NCI-H82 (cell line): ENCODE measurements around the gene SLC26A1.
"Not testable (repeated sequence)": the region's sequence is repeated elsewhere in the genome, so short reads cannot be mapped to it uniquely, and the experiment has no call there.

Experiments used
- DNase-seq: peaks from one replicate; lab custom pipeline; 2025; lab: John Stamatoyannopoulos, UW

The SLC26A1 gene

DNA sequence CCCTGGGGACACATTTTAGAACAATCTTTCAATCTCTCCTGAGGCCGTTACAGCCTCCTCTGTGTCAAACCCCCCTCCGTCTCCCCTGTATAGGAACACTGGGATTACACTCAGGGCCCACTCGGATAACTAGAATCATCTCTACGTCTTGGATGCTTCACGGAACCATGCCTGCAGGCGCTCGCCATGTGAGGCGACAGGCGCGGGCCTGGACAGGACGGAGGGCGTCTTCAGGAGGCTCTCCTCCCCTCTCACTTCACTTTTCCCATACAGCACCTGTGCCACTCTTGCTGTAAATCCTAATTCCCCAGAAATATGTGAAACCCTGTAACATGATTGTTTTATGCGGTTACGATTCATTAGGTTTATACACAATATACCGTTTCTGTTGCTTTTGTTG, 10.4 kb downstream of the SLC26A1 start:
- DNase-seq, result no peak

DNA sequence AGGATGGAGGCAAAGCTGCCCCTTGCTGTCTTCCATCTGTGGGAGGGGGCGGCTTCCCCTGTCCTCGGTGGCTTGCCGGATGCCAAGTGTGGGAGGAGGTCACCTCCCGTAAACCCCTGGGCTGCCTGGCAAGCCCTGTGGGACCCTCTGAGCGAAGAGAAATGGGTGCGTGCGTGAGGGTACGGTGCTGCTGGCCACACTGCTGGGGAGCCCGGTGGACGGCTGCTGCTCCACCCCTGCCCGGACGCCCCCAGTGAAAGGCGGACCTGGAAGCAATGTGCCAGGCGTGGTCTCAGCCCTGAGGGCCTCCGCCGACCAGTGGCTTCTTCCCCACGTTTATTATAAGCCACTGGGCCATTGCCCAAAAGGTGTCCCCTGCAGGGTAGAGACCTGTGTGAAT, 10.9 kb downstream of the SLC26A1 start:
- DNase-seq, result no peak

DNA sequence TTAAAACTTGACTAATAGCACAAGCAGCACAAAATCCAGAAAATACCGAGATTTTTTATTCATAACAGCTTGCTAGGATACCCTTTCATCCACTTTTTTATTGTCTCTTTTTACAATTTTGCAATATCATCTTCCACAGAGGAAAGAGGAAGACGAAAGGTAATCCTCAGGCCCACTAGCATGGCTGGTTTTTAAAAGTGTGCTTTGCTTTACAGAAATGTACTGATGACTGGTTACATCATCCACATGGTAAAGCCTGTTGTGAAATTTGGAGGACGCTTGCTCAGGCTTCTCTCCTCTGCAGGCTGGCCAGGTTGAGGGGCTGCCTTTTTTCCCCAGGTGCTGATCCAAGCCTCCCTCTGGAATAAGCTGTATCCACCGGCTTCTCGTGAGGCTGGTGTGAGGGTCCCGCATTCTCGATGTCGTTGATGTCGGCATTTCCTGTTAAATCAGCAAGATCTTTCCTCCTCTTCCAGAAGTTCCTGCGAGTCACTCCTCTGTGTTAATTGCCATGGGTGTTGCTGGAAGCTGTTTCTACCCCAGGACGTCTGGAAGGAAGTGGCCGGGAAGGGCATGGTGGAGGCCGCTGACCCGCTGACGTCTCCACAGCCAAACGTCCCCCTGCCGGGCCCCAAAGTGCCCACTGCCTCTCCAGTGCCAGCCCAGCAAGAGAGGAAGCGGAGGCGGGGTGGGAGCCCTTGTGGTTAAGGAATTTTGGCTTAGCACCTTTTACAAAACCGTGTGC, 14.1 kb downstream of the SLC26A1 start:
- no peak for DNase-seq

DNA sequence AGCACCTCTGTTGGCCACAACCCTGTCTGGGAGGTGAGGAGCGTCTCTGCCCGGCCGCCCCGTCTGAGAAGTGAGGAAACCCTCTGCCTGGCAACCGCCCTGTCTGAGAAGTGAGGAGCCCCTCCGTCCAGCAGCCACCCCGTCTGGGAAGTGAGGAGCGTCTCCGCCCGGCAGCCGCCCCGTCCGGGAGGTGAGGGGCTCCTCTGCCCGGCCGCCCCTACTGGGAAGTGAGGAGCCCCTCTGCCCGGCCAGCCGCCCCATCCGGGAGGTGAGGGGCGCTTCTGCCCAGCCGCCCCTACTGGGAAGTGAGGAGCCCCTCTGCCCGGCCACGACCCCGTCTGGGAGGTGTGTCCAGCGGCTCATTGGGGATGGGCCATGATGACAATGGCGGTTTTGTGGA, 17.2 kb downstream of the SLC26A1 start:
- DNase-seq, result not testable (repeated sequence)

DNA sequence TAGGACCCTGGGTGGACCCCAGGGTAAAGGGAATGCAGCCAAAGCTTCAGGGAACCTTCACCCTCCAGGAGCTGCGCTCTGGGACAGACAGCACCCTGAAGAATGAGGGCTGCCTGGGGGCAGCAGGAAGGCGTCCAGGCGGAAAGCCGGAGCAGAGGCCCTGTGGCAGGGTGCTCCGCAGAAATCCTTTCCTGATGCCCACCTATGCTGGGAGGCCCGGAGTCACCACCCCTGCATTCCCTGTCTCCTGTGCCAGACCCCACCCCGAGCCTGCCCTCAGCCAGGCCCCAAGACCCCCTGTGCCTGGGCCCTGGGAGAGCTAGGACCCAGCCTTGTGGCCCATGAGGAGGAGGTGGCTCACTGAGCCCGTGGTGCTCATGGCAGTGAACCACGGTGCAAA, 18.5 kb downstream of the SLC26A1 start:
- DNase-seq, result no peak

DNA sequence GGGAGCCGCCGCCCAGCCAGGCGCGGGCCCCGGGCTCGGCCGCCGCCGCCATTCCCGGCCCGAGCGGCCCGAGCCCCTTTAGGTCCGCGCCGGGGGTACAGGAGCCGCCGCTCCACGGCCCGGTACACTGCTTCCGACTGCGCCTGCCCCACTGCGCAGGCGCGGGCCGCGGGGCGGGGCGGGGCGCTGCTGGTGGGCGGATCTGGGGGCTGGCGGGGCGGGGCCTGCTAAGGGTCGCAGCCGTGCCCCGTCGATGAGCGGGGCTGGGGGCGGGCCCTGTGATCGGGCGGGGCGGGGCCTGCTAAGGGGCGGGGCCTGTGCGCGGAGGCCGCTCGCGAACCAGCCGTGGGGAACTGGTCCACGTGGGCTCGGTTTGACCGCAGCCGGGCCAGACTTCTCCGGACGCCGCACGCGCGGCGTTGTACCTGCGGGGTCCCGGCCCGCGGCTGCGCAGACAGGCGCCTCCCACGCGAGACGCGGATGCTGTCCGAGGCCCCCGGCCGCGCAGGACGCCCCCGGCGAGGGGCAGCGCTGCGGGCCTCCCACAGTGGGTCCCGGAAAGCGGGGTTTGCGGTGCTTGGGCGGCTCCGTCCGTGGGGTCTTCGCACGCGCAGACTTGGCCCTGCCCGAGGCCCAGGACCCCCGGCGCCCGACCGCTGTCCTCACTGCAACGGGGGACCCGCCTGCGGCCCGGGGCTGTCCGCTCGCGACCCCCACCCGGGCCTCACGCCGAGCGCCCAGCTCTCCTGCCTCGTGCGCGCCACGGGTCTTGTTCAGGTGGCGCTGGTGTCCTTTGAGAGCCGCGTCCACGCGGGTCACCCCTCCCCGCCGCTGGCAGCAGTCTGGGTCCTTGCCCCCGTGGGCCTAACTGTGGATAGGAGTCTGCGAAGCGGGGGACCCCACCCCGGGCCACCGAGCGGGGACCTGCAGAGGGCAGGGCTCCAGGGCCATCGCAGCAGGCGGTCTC, 19.5 kb downstream of the SLC26A1 start, which contains the start of gene DGKQ:
Gene DGKQ, minus strand, starts transcription at position 139 of the 967 bp plus-strand sequence. Its CDS starts 87 bp downstream, at position 52.
- peak; percentile 66 for DNase-seq

DNA sequence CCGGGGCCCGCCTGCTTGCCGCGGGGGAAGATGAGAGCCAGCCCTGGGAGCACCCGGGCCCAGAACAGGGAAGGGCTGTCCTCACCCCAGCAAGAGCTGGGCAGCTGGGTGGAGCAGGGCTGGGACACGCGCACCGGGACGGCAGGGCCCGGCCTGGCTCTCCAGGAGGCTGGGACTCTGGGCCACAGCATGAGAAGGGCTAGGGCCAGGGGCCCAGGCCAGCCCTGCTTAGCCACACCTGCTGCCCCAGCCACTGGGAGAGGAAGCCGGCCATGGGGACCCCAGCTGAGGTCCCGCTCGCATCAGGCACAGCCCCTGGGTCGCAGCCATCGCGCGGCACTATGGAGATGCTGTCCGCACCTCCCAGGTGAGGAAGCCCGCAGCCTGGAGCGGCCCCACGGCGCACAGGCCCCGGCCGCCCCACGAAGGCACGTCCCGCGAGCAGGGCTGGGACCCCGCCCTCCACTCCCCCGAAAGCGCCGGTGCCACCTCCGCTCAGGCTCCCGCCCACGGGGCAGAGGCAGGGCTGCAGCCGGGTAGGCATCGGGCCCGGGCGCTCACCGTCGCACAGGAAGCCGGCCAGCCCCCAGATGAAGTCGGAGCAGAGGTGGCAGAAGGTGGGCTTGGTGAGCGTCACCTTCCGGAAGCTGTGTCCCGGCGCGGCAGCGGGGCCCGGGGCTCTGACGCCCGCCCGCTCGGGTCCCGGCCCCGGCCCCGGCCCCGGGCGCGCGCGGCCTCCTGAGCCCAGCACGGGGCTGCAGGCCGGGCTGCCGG, 20.4 kb downstream of the SLC26A1 start:
- DNase-seq, result no peak

DNA sequence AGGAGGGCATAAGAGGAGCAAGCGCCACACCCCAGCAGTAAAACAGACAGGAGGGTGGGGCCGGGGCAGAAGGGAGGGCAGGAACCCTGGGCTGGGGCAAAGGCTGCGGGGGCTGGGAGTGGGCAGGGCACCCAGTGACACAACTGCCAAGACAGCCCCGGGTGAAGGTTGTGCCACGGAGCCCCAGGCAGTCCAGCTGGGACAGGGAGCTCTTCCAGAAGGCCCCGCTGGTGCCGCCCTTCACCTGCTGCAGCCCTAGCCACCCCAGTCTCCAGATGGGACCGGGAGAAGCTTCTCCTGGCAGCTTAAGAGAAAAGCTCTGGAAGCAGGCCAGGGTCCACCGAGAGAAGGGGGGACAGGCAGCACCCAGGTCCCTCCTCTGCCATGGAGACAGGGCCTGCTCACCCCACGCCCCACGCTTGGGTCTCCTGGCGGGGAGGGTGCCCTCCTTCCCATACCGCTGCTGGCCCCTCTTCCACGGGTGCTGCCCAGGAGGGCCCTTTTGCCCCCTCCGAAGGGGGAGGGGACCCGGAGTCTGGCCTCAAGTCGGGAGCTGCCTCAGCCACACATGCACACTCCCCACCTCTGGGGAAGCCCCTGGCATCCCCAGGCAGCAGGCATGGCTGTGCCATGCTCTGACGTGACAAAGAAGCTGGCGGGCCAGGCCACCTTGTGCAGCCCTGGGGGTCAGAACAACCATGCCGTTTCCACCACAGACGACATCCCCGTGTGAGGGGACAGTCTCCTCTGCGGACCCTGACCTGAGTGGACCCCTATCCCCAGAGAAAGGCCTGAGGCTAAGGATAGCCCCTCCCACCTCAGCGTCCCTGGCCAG, 21.3 kb downstream of the SLC26A1 start:
- peak; percentile 25 for DNase-seq

DNA sequence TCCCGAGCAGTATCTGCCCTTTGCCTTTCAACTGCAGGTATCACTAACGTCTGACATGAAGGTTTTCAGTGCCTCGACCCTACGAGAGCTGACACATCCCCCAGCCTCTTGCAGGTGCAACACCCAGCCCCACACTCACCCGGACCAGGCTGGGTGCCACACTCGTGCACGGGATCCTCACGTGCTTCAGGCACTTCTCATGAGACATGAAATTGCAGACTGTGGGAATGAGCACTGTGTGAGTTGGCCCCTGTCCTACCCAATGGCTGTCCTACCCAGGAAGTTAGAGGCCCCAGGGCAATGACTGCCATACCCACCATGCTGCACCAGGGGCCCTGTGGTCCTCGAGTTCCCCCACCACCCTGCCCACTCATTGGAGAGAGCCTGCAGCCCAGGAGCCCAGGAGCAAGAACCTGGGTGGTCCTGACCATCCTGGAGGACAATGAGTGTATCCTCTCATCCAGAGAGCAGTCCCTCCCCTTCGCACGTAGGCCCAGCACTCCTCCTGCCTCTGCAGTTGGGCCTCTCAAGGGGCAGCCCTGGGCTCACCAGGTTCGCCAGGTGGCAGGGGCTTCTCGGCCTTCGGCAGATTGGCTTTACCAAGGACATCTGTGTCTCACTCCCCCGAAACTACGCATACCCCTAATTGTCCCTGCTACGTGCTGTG, 22.2 kb downstream of the SLC26A1 start:
- no peak for DNase-seq

DNA sequence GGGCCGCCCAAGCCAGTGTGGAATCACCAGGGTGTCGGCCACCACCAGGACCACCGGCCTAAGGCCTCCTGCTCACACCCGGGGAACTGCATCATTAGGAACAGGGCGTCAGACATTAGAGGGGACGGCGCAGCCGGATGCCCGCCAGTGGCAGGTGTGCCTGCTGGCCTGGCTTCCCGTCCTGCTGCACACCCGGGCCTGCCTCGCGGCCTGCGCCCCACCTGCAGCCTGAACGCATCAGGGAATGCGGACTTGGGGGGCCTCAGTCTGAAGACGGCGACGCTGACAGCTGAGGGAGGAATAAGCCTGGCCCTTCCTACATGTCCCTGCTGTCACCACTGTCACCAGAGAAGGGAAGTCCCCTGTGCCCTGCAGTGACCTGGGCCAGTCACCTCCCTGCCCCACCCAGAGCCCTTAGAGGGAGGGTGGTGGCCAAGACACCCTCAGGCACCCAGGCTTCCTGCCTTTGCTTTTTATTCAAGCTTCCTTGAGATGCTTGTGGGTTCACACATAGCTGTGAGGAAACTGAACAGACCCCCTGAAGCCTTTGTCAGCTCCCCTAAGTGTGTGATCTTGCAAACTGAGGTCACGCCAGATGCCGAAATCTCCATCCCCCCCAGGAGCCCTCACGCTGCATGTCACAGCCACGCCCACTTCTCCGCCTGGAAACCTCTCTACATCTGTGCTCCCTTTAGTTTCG, 23.0 kb downstream of the SLC26A1 start:
- no peak for DNase-seq

DNA sequence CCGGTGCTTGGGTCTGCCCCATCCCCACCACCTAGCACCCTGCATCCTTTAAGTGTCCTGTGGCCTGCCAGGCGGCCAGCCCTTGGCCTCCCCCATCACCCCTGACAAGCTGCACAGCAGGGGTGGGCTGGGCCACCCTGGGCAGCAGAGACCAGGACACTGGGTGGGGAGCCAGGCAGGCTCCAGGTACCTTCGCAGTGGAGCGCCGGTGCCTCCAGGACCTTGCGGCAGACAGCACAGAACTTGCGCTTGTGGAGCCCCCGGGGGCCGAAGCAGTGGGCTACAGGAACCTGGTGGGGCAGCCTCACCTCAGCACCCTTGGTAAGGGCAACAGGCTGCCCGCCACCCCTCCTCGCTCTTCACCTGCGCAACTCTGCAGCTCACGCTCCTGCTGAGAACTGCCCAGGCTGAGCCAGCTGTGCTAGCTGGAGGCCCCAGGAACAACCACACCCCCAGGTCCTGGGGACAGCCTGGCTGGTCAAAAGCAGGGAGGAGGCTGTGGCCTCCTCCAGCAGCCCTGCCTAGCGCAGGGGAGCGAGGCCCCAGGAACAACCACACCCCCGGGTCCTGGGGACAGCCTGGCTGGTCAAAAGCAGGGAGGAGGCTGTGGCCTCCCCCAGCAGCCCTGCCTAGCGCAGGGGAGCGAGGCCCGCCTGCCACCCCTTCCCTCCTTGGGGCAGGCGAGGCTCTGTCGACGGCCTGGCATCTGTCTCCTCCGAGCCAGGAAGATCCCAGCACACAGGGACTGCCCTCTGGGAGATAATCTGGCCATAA, 24.4 kb downstream of the SLC26A1 start:
- DNase-seq, result no peak

DNA sequence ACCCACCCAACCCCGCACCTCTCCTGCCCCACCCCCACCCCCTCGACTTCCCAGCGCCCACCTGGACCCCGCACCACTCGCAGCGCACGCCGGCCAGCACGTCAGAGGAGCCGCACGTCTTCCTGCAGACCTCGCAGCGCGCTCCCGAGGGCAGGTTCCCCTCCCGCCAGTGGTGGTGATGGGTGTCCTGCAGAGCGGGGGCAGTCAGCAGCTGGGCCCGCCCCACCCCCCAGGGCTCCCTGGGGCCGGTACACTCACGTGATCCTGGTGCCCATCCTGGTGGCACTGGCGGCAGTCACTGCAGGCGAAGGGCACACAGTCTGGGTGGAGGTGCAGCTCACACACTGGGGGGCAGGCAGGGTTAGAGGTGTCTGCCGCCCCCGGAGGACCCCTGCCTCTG, 25.0 kb downstream of the SLC26A1 start:
- no peak for DNase-seq

DNA sequence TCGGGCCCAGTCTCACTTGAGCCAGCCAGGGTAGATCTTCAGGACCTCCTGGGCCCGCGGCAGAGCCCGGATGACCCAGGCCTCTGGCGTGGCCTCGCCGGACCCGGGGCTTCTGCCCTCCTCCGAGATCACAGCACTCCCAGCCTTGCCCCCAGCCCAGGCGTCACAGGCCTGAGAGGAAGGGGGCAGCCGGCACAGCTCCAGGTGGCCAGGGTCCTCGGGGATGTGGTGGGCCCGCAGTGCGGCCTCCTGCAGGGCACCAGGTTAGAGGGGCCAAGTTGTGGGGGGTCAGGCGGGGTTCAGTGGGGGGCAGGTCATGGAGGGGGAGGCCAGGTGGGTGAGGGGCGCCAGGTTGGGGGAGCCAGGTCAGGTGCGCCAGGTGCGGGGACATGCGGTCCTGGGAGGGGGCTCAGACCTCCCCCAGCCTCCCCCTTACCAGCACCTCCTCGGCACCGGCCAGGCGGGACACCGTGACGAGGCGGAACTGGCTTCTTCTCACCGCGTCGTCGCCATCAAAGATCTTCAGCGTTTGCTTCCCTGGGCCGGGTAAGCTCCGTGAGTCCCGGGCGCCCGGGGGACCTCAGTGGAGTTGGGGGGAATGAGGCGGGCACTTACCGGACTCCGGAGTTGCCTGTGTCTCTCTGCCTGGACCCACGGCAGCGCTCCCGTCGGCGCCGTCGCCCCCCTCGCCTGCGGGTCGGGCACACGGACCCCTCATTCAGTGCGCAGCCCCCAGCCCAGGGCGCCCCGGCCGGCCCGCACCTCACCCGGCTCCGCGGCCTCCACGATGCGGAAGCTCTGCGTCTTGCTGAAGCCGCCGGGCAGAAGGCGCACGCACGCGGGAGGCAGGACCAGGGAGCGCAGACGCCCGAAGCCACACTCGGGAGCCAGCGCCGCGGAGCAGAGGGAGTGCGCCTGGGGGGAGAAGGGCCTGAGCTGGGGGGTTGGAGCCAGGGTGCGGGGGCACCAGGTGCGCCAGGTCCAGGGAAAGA, 25.8 kb downstream of the SLC26A1 start:
- DNase-seq, result no peak

DNA sequence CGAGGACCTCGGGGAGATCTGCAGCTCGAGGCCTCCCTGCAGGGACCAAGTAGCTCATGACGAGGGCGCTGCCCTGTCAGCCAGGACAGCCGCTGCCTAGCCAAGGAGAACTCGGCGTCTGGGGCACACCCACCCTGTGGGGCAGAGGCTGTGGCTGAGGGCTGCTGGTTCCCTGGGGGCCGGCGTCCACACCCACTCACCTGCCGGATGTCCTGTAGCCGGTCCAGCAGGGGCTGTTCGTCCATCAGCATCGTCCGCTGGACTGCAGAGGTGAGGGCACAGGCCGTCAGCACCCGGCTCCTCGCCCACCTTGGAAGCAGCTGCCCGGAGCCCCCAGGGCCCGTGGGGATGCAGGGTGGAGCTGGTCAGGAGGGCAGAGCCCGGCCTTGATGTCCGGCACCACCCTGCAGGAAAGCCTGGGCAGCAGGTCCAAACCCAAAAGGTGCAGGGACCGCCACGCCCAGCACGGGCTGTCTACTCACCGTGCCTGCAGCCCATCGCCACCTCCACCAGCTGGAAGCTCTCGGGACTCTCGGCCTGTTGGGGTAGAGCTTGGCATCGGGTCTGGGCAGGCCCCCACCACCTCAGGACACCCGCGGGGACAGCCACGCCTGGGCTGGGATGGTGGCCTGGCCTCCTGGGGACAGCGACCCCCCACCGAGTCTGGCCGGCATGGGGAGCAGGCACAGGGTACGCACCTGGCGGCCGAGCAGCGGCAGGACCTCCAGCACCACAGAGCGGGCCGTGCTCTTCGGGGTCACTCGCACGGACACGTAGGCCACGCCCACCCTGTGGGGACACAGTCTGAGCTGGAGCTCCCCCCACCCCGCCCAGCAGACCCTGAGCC, 26.7 kb downstream of the SLC26A1 start:
- DNase-seq, result peak; percentile 11

DNA sequence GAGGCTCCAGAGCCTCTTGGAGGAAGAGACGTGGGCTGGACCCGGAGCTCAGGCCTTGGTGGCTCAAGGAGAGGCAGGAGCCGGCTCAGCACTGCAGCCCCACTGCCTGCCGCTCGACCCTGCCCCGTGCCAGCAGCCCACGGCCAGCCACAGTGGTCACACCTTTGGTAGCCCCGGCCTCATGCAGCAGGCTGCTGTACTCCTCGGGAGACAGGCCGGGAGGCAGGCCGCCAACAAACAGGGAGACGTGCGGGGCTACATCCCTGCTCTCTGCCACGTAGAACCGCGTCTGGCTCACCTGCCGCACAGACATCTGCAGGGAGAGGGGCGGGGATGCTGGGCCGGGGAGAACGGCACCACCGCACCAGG, 27.5 kb downstream of the SLC26A1 start:
- DNase-seq, result no peak

DNA sequence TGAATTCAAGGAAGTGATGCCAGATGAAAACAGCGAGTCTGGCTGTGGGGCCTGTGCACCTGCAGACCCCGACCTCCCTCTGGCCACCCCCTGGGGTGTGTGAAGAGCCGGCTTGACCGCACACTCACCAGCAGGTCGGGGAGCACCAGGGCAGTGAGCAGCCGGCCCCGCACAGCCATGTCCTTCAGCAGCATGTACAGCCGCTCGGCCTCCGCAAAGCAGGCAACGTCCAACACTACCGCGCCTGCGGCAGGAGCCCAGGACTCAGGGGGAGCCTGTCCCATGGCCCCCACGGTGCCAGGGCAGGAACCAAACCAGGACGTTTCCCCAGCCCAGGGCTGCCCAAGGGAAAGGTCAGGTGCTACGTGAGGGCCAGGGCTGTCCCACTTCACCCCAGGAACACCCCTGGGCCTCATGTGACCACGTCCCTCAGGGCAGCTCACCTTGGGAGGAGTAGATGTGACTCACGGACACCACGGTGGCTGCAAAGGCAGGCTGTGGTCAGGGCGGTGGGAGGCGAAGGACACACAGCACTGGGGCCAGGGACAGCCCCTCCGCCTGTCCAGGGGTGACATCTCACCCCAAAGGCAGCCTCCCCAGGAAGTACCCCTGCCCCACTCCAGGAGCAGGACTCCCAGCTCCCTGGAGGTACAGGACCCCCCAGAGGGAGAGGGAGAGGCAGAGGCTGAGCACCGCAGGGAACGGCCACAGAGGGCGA, 28.0 kb downstream of the SLC26A1 start:
- DNase-seq, result no peak
